ENCODE results near the gene SGMS1. TPM values are rescaled to one million over a fixed set of nuclear protein-coding genes. Genes with fewer than 3 reads are reported as not detected.

SGMS1 gene
- total RNA-seq, 2 experiments from 2014 or later, result 8.1 to 8.8 TPM

DNA sequence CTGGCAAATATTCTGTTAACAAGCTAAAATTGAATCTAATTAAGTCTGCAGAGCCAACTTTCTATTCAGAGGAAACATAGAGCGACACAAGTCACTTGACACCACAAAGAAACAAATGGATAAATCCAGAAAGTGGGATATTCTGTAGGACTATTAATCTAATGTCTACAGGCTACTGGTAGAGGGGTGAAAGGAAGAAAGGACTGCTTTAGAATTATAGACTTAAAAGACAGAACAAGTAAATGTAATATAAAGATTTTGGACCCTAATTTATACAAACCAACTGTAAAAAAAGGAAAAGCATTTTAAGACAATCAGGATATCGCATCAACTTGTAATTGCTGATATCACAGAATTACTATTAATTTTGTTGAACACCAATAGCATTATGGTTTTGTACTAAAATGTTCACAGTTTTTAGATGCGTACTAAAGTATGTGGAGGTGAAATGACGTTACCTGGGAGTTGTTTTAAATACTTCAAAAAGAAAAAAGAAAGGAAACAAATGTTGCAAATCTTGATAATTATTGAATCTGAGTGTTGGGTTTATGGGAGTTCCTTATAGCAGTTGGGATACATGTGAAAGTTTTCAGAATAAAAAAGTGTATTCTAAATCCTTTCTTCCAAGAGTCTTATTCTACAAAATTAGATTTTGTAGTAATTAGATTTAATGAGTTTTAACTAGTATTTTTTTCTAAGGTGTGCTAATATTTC lies 298.9 kb downstream of the SGMS1 start:
- Mint-ChIP-seq H3K4me3 (no peak overlapping the region), H3K27ac (no peak overlapping the region), H3K4me1 (ENCODE audit: low read depth) (peaks cover 1% of the 10 kb centered on the region), H3K9me3 (no peaks in the 10 kb centered on the region), H3K36me3 (ENCODE audit: low read depth) (peaks cover 13% of the 10 kb centered on the region), H3K27me3 (ENCODE audit: low read depth) (no peaks in the 10 kb centered on the region)
- intact Hi-C loops (cut with micrococcal nuclease), result no loop called here
- DNase-seq, result no peak
- CTCF ChIA-PET, result no interaction called here

DNA sequence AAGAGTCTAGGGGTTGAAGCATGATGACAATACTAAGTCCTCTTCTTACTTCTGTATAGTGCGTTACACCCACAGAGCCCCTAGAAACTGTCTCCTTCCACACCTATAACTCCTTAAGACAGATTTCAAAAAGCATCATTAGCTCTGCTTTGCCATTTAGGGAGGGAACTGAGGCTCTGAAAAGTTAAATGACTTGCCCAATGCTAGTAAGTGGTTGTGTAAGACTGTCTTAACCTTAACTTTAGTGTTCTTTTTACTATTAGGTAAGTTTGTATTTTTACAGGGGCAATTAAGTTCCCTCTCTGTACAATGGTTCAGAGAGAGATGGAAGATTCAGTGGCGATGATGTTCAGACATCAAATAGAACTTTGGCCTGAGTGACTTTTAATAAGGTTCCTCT lies 299.7 kb downstream of the SGMS1 start:
- no peak for DNase-seq
- no peak overlapping the region for H3K4me3 Mint-ChIP-seq
- H3K27ac Mint-ChIP-seq, result no peak overlapping the region
- peaks cover 1% of the 10 kb centered on the region for H3K4me1 Mint-ChIP-seq (ENCODE audit: low read depth)
- H3K27me3 Mint-ChIP-seq (ENCODE audit: low read depth), result no peaks in the 10 kb centered on the region
- H3K36me3 Mint-ChIP-seq (ENCODE audit: low read depth), result peaks cover 16% of the 10 kb centered on the region
- CTCF ChIA-PET, result interaction anchor here (1.5 kb wide), 1 partner anchor 13 kb away, joined by 5 read pairs; no protein-coding TSS in a partner anchor
- no peaks in the 10 kb centered on the region for H3K9me3 Mint-ChIP-seq
- intact Hi-C loops (cut with micrococcal nuclease), result no loop called here

DNA sequence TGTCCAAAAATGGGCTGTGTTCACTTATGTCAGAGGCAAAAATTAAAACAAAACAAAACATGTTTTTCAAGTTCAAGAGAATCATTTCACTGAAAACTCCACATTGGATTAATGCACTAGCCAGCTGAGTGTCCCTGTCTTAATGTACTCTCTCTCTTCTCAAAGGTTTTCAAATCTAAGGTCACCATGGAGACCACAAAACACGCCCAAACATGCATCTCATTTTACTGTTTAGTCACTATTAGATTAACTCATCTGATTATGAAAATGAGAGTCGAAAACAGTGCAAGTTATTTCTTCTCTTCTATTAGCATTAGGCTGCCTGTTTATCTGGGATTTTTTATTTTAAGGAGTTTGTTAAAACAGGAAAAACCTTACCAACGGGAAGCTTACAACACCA lies 301.7 kb downstream of the SGMS1 start:
- CTCF ChIA-PET, result no interaction called here
- Mint-ChIP-seq H3K27me3 (ENCODE audit: low read depth) (no peaks in the 10 kb centered on the region), H3K9me3 (no peaks in the 10 kb centered on the region), H3K36me3 (ENCODE audit: low read depth) (peaks cover 16% of the 10 kb centered on the region), H3K4me3 (no peak overlapping the region), H3K4me1 (ENCODE audit: low read depth) (no peaks in the 10 kb centered on the region), H3K27ac (no peak overlapping the region)
- no peak for DNase-seq
- intact Hi-C loops (cut with micrococcal nuclease), result no loop called here

DNA sequence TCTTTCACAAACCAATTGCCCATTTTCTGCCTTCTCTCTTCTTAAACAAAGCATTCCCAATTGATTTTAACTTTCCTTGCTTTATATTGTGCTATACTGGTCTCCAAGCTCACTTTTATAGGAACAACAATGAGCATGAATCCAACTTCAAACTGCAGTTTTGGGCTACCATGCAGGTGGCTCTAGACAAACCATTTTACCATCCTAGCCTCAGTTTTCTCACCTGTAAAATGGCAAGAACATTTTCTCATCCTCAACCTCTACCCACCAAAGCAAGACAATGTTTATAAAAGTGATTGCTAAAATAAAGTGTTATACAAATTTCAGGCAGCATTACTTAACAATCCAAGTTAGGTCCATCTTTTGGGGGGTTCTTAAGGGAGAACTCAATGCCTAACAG lies 305.6 kb downstream of the SGMS1 start:
- no peak overlapping the region for H3K4me3 Mint-ChIP-seq
- intact Hi-C loops (cut with micrococcal nuclease), result no loop called here
- peaks cover under 1% of the 10 kb centered on the region for H3K4me1 Mint-ChIP-seq (ENCODE audit: low read depth)
- H3K9me3 Mint-ChIP-seq, result peaks cover 1% of the 10 kb centered on the region
- H3K36me3 Mint-ChIP-seq (ENCODE audit: low read depth), result peaks cover 22% of the 10 kb centered on the region
- CTCF ChIA-PET, result interaction anchor here (0.7 kb wide), 1 partner anchor 28 kb away, joined by 3 read pairs; no protein-coding TSS in a partner anchor
- H3K27me3 Mint-ChIP-seq (ENCODE audit: low read depth), result no peaks in the 10 kb centered on the region
- DNase-seq, result no peak
- no peak overlapping the region for H3K27ac Mint-ChIP-seq

- Mint-ChIP-seq H3K4me3 (no peak overlapping the region), H3K36me3 (ENCODE audit: low read depth) (peaks cover 28% of the 10 kb centered on the region), H3K27me3 (ENCODE audit: low read depth) (no peaks in the 10 kb centered on the region), H3K9me3 (peaks cover 5% of the 10 kb centered on the region), H3K27ac (no peak overlapping the region), H3K4me1 (ENCODE audit: low read depth) (peaks cover 4% of the 10 kb centered on the region)
- CTCF ChIA-PET, result no interaction called here
- intact Hi-C loops (cut with micrococcal nuclease), result no loop called here
- no peak for DNase-seq
These were observed 306.8 kb downstream of the SGMS1 start for GRCh38 chr10:50316695-50317648.

GRCh38 chr10:50316174-50316573 lies 307.6 kb downstream of the SGMS1 start:
- Mint-ChIP-seq H3K4me3 (no peak overlapping the region), H3K27ac (no peak overlapping the region), H3K27me3 (ENCODE audit: low read depth) (no peaks in the 10 kb centered on the region), H3K36me3 (ENCODE audit: low read depth) (peaks cover 27% of the 10 kb centered on the region), H3K9me3 (peaks cover 5% of the 10 kb centered on the region), H3K4me1 (ENCODE audit: low read depth) (peaks cover 4% of the 10 kb centered on the region)
- CTCF ChIA-PET, result no interaction called here
- intact Hi-C loops (cut with micrococcal nuclease), result no loop called here
- no peak for DNase-seq

DNA sequence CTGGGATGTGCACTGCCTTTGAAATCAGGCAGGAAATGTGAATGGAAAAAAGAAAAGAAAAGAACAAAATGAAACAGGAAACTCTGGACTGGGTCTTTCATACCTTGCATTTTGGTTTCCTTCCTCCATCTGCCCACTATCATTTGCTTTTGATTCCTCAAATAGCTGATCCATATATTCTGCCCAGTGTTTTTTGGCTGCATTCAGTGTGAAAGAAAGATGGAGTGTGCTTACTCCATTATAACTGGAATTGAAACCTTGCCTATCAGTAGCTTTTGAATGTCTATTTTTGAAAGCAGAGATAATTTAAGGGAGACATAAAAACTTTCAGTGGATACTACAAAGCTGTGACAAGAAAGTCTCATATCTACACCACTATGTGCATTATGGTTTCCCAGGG lies 308.3 kb downstream of the SGMS1 start:
- intact Hi-C loops (cut with micrococcal nuclease), result no loop called here
- peaks cover 4% of the 10 kb centered on the region for H3K4me1 Mint-ChIP-seq (ENCODE audit: low read depth)
- no peak overlapping the region for H3K4me3 Mint-ChIP-seq
- no peaks in the 10 kb centered on the region for H3K27me3 Mint-ChIP-seq (ENCODE audit: low read depth)
- no peak overlapping the region for H3K27ac Mint-ChIP-seq
- no peak for DNase-seq
- H3K9me3 Mint-ChIP-seq, result peaks cover 5% of the 10 kb centered on the region
- peaks cover 26% of the 10 kb centered on the region for H3K36me3 Mint-ChIP-seq (ENCODE audit: low read depth)
- CTCF ChIA-PET, result interaction anchor here (0.9 kb wide), 1 partner anchor 10 kb away, joined by 3 read pairs; no protein-coding TSS in a partner anchor

- peaks cover 5% of the 10 kb centered on the region for H3K9me3 Mint-ChIP-seq
- intact Hi-C loops (cut with micrococcal nuclease), result no loop called here
- no peak overlapping the region for H3K4me3 Mint-ChIP-seq
- CTCF ChIA-PET, result interaction anchor here (0.7 to 1.1 kb wide), 3 partner anchors 11 to 156 kb away, joined by 3 to 5 read pairs (median 3); no protein-coding TSS in a partner anchor
- no peak overlapping the region for H3K27ac Mint-ChIP-seq
- DNase-seq, result no peak
- H3K36me3 Mint-ChIP-seq (ENCODE audit: low read depth), result peaks cover 31% of the 10 kb centered on the region
- H3K4me1 Mint-ChIP-seq (ENCODE audit: low read depth), result peaks cover 4% of the 10 kb centered on the region
- H3K27me3 Mint-ChIP-seq (ENCODE audit: low read depth), result no peaks in the 10 kb centered on the region
These were observed 309.3 kb downstream of the SGMS1 start for GRCh38 chr10:50314169-50315071.

- intact Hi-C loops (cut with micrococcal nuclease), result no loop called here
- H3K4me3 Mint-ChIP-seq, result no peak overlapping the region
These were observed 311.0 kb downstream of the SGMS1 start for GRCh38 chr10:50312464-50313437.

DNA sequence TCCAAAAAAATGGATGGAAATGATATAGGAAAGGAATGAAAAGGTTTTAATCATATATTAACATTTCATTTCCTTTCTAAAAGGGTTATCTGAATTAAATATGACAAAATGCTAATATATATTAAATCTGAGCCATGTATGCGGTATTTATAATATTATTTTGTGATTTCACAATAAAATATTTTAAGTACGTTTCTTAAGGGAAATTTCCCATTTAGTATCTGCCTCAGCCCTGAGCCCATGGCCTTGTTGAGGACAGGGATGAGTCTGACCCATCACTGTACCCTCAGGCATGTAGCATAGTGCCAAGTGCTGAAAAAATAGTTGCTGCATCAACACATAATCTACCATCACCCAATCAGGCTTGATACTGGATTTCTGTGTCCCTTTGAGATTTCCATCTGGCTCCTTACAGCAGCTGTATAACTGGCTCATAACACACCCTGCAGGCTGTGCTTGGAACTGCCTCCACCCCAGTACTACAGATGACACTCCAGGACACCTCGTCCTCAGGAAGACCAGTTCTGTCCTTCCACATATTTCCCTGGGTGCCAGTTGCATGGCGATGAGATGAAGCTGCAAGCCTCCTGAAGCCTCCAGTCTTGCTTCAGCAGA lies 313.1 kb downstream of the SGMS1 start:
- Mint-ChIP-seq H3K27me3 (ENCODE audit: low read depth) (no peaks in the 10 kb centered on the region), H3K4me3 (no peak overlapping the region), H3K4me1 (ENCODE audit: low read depth) (peaks cover 4% of the 10 kb centered on the region), H3K36me3 (ENCODE audit: low read depth) (peaks cover 39% of the 10 kb centered on the region), H3K9me3 (peaks cover 5% of the 10 kb centered on the region), H3K27ac (no peak overlapping the region)
- CTCF ChIA-PET, result interaction anchor here (0.6 to 1.8 kb wide), 2 partner anchors 13 to 1660 kb away, joined by 4 to 5 read pairs; no protein-coding TSS in a partner anchor
- intact Hi-C loops (cut with micrococcal nuclease), result no loop called here
- DNase-seq, result peak; percentile 31

More at GRCh38 chr10:50312464-50313437, 311.0 kb downstream of the SGMS1 start:
- peaks cover 29% of the 10 kb centered on the region for H3K36me3 Mint-ChIP-seq (ENCODE audit: low read depth)
- H3K9me3 Mint-ChIP-seq, result peaks cover 5% of the 10 kb centered on the region
- no peaks in the 10 kb centered on the region for H3K27me3 Mint-ChIP-seq (ENCODE audit: low read depth)
- CTCF ChIA-PET, result interaction anchor here (1.8 kb wide), 1 partner anchor 11 kb away, joined by 5 read pairs; no protein-coding TSS in a partner anchor
- DNase-seq, result no peak
- no peak overlapping the region for H3K27ac Mint-ChIP-seq
- peaks cover 4% of the 10 kb centered on the region for H3K4me1 Mint-ChIP-seq (ENCODE audit: low read depth)

Data from activated naive CD4-positive, alpha-beta T cell treated with anti-CD3 and anti-CD28 coated beads for 36 hours (primary cell).